Spinal cord (tissue), 10 donors: ENCODE data around the gene PTPN2. TPM values are rescaled to one million over a fixed set of nuclear protein-coding genes. Genes with fewer than 3 reads are reported as not detected.

Experiments
- DNase-seq, 6 donors: peaks; one replicate each; pipeline versions ENCODE4 v3.0.0 to v3.0.0-alpha.2; 2013 to 2015; ENCODE audit warnings: low spot score in 6 of 6, low read depth in 4 of 6
- H3K27ac ChIP-seq: one replicate; pipeline ENCODE4 v1.5.1; 2013; ENCODE audit warnings: low read depth, low read length, control low read depth
- H3K27me3 ChIP-seq: one replicate; pipeline ENCODE4 v1.6.1; 2013; ENCODE audit warnings: low read length; ENCODE audit not compliant: control insufficient read depth, insufficient read depth
- H3K36me3 ChIP-seq: one replicate; pipeline ENCODE4 v1.6.1; 2013; ENCODE audit warnings: low read length; ENCODE audit not compliant: control insufficient read depth, insufficient read depth
- H3K4me1 ChIP-seq: one replicate; pipeline ENCODE4 v1.6.1; 2013; ENCODE audit warnings: low read length; ENCODE audit not compliant: control insufficient read depth, insufficient read depth
- H3K4me3 ChIP-seq: one replicate; pipeline ENCODE4 v1.5.1; 2013; ENCODE audit warnings: low read depth, low read length, control low read depth
- H3K9me3 ChIP-seq: one replicate; pipeline ENCODE4 v1.6.1; 2013; ENCODE audit warnings: low read length; ENCODE audit not compliant: control insufficient read depth, insufficient read depth
- WGBS: methylation state at CpG from one replicate; pipeline ENCODE4 v1.1.5; 2013; ENCODE audit warnings: missing lambda C conversion rate; ENCODE audit not compliant: insufficient coverage; 5-methylcytosine and 5-hydroxymethylcytosine counted together
- polyA plus RNA-seq, 2 donors: library from polyadenylated mRNA; unstranded; fragments of 120-200 nt; gene quantifications; one replicate each; pipeline ENCODE4 v1.2.1, GENCODE V29; 2013; ENCODE audit not compliant: insufficient read length in 2 of 2
- total RNA-seq, 2 donors: library from RNA; depleted of rRNA in 1 of 2; stranded (reverse); fragments of 120-200 nt in 1 of 2; fragments of >200 nt in 1 of 2; gene quantifications; one replicate each; pipeline versions ENCODE4 v1.2.3 to v1.2.4, GENCODE V29; 2013 to 2014
- donor health status: healthy.

PTPN2 gene
- total and polyA plus RNA-seq, 4 donors = 28.4 to 40.9 (median 31.3) TPM

DNA sequence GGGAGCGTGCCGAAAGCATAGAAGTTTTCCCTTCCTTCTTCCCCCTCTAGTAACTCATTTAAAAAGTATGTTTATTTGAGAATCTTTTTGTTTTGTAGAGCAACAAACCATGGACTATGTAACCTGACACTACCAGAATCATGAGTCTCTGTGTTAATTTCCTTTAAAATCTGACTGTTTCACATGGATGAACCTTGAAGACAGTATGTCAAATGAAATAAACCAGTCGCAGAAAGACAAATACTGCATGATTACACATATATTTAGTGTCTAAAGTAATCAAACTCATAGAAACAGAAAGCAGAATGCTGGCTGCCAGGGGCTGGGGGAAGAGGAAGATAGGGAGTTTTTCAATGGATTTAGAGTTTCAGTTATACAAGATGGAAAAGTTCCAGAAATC is 32.3 kb downstream of the PTPN2 start:
- Histone ChIP-seq H3K27me3 (no peaks in the 10 kb centered on the region), H3K4me1 (no peaks in the 10 kb centered on the region), H3K9me3 (no peaks in the 10 kb centered on the region), H3K36me3 (peaks cover 5% of the 10 kb centered on the region), H3K27ac (no peak overlapping the region), H3K4me3 (no peak overlapping the region)
- no peak for DNase-seq
- no CpG with 5 or more reads among the region's 3 CpGs for WGBS

DNA sequence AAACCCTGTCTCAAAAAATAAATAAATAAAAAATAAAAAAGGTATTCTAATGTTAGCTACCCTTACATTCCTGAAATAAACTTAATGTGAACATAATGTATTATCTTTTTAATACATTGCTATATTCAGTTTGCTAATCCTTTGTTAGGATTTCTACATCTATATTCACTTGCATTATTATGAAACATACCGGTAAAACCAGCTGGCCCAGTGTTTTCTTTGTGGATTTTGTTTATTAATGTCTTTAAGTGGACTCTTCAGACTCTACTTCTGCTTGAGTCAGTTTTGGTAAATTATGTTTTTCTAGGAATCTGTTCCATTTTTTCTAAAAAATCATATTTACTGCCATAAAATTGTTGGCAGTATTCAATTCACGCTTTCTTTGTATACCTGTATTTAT is 34.5 kb downstream of the PTPN2 start:
- Histone ChIP-seq H3K27me3 (no peaks in the 10 kb centered on the region), H3K4me1 (no peaks in the 10 kb centered on the region), H3K36me3 (peaks cover 2% of the 10 kb centered on the region), H3K9me3 (no peaks in the 10 kb centered on the region), H3K27ac (no peak overlapping the region), H3K4me3 (no peak overlapping the region)
- no peak for DNase-seq
- no CpG with 5 or more reads among the region's 2 CpGs for WGBS

DNA sequence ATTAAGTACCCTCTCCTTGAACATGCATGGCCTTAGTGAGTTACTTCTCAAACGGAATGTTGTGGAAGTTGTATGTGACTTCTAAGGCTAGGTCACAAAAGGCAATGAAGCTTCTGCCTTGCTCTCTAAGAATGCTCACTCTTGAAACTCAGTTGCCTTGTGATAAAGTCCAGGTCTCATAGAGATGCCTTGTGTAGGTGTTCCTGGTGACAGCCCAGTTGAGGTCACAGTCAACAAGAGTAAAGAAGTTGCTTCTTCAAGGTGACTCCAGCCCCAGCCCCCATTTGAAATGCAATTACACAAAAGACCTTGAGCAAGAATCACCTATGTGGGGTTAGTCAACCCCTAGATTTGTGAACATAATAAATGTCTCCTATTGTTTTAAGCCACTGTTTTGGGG is 35.6 kb downstream of the PTPN2 start:
- Histone ChIP-seq H3K9me3 (no peaks in the 10 kb centered on the region), H3K4me1 (no peaks in the 10 kb centered on the region), H3K27me3 (no peaks in the 10 kb centered on the region), H3K36me3 (no peaks in the 10 kb centered on the region), H3K4me3 (no peak overlapping the region), H3K27ac (no peak overlapping the region)
- WGBS = no CpG with 5 or more reads among the region's 1 CpG
- DNase-seq = no peak

DNA sequence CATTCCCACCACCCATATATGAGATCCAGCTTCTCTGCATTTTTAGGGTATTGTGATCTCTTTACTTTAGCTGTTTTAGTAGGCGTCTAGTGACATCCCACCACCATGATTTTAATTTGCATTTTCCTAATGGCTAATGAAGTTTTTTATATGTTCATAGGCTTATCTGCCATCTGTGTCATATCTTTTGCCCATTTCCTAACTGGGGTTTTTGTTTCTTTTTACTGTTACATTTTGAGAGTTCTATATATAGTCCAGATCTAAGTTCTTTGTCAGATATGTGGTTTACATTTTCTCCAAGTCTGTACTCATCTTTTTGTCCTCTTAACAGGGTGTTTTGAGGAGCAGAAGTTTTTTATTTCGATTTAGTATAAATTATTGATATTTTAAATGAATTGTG is 39.6 kb downstream of the PTPN2 start:
- no peak overlapping the region for H3K4me3 ChIP-seq
- H3K36me3 ChIP-seq = no peaks in the 10 kb centered on the region
- H3K9me3 ChIP-seq = no peaks in the 10 kb centered on the region
- no peaks in the 10 kb centered on the region for H3K27me3 ChIP-seq
- no peak overlapping the region for H3K27ac ChIP-seq
- DNase-seq = peak in 1 of 6 donors; percentile 50
- no CpG with 5 or more reads among the region's 2 CpGs for WGBS
- H3K4me1 ChIP-seq = no peaks in the 10 kb centered on the region

DNA sequence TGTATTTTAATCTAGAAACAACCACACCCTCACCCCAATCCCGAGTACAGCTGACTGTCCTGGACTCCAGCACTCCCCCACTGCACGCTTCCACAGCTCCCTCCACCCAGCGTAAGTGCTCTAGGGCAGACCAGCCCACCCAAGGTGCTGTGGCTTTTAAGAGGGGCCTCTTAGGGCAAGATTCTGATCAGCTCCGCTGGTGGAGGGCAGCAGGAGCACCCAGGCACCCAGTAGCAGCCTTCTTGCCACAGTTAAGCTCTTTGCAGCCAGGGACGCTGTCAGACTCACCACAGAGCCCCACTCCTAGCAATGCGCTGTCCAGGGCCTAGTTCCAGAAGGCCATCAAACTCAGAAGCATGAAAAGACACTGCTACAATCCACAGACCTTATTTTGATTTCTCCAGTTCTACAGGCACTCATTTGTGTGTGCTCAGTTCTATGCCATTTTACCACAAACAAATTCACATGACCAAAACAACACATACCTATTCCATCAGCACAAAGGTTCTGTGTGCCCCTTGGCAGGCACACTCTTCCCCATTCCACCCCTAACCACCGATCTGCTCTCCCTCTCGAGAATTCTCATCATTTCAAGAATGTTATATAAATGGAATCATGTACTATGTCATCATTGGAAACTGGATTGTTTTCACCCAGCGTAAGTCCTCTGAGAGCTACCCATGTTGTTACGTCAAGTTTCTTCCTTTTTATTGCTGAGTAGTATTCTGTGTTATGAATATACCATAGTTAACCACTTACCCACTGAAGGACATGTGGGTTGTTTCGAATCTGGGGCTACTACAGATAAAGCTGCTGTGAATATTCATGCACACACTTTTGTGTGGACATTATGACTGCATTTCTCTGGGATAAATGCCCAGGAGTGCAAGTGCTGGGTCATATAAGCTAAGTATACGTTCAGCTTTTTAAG is 40.4 kb downstream of the PTPN2 start:
- Histone ChIP-seq H3K4me3 (no peak overlapping the region), H3K4me1 (no peaks in the 10 kb centered on the region), H3K27me3 (no peaks in the 10 kb centered on the region), H3K36me3 (no peaks in the 10 kb centered on the region), H3K9me3 (no peaks in the 10 kb centered on the region), H3K27ac (no peak overlapping the region)
- 83% methylated on average over 6 of the region's 12 CpGs for WGBS
- DNase-seq = no peak

DNA sequence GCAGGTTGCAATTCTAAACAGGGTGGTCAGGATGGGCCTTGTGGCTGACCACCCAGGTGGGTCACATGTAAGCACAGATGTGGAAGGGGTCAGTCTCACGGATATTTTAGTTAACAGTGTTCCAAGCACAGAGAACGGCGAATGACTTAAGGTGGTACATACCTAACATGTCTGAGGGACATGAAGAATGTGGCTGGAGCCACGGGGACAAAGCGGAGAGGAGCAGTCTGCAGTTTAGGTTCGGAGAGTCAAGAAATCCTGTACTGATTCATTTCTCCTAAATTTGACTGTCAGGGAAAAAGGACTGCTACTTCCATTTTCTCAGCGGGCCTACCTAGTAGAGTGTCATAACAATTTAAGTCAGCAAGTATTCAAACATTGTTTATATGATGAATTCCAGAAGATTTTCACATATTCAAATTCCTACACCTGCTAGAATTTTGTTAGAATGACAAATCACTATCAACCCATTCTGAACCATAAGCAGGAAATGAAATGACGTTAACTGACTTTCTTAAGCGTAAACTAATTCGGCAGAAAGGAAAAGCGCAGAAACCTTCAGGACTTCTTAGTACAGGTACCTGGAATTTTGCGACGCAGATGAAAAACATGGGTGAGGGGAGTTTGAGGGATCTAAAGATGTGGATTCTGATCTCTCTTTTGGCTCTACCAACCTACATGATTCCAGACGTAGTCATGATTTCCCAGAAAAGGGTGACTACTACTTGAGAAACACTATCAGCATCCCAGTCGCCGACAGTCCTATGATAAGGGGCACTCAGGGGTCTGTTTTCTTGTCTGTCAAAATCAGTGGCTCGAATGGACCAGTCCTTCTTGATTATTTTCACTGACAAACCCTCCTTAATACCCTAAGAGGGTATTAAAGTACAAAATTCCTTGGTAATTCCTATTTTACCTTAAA is 41.3 kb downstream of the PTPN2 start:
- Histone ChIP-seq H3K36me3 (no peaks in the 10 kb centered on the region), H3K9me3 (no peaks in the 10 kb centered on the region), H3K27me3 (no peaks in the 10 kb centered on the region), H3K4me1 (no peaks in the 10 kb centered on the region), H3K27ac (no peak overlapping the region), H3K4me3 (no peak overlapping the region)
- DNase-seq = no peak
- 95% methylated on average over 9 of the region's 17 CpGs for WGBS

DNA sequence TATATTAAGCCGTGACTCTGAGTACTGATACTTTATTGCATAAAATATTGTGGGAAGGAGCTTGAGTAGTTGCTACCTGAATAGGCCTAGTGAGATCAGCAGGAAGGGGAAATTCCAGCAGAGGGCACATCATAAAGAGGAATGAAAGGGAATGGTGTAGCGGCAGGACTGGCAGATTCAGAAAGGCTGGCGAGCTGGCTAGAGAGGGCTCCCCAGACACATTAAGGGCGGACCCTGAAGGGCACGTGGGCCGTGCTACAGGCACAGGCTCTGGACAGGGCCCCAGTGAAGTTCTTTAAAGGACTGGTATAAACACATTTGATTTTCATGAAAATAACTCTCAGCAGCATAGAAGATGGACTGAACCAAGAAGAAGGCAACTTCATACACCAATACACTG is 43.0 kb downstream of the PTPN2 start:
- H3K4me3 ChIP-seq = no peak overlapping the region
- no peak overlapping the region for H3K27ac ChIP-seq
- no peak for DNase-seq
- H3K27me3 ChIP-seq = no peaks in the 10 kb centered on the region
- H3K36me3 ChIP-seq = peaks cover 2% of the 10 kb centered on the region
- no peaks in the 10 kb centered on the region for H3K9me3 ChIP-seq
- WGBS = 93% methylated on average over 2 of the region's 6 CpGs
- no peaks in the 10 kb centered on the region for H3K4me1 ChIP-seq

DNA sequence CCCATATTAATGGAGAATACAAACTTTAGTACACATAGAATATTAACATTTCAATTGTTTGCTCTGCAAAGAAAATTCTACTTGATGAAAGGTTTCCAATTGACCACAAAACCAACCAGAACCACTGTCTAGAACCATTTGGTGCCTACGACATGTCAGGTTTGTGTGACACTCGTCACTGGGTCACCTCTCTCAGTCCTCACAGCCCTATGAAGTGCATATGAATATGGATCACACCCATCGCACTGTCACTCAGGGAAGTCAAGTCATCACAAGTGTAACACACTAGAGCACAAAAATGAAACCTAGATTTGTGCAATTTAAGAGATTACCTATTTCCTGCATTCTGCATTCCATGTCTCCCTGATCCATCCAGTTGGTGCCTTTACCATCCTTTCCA is 43.7 kb downstream of the PTPN2 start:
- WGBS = 92% methylated on average over 3 of the region's 3 CpGs
- Histone ChIP-seq H3K4me3 (no peak overlapping the region), H3K36me3 (peaks cover 3% of the 10 kb centered on the region), H3K27ac (no peak overlapping the region), H3K27me3 (no peaks in the 10 kb centered on the region), H3K9me3 (no peaks in the 10 kb centered on the region), H3K4me1 (no peaks in the 10 kb centered on the region)
- no peak for DNase-seq

DNA sequence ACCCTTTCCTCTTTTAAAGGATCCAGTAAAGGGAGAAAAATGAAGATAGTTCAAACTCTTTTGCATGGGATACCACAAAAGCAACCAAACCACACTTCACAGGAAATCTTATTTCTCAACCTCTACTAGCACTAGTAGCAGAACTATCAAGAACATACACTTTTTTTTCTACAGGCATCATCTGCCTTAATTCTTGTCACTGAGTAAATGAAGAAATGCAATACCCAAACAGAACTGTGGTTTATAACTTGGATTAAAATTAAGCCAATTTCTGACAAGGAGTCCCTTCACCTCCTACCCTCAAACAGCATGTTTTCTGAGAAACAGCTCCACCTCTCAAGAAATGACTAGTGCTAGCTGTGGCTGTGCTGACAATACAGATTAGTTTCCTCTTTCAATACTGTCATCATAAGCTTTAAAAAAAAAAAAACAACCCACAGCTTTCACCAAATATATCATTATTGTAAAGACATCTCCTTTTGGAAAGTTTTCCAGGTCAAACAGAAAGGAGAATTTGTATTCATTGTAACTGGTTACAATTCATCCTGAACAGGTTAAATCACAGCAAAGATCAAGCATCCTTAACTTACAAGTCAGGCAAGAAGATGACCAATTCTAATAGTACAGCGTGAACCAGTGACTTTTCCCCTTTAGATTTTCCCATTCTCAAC is 44.4 kb downstream of the PTPN2 start:
- peaks cover 3% of the 10 kb centered on the region for H3K36me3 ChIP-seq
- no peaks in the 10 kb centered on the region for H3K27me3 ChIP-seq
- H3K27ac ChIP-seq = no peak overlapping the region
- no peaks in the 10 kb centered on the region for H3K9me3 ChIP-seq
- 100% methylated on average over 1 of the region's 1 CpG for WGBS
- H3K4me3 ChIP-seq = no peak overlapping the region
- no peaks in the 10 kb centered on the region for H3K4me1 ChIP-seq
- DNase-seq = no peak
